HG03045 (cell line): ENCODE data around the gene PAGE1.
"Not testable (repeated sequence)": the region's sequence is repeated elsewhere in the genome, so short reads cannot be mapped to it uniquely, and the experiment has no call there.

Experiments
- ATAC-seq: cut with Tn5 transposase; IDR thresholded peaks from one replicate; pipeline ENCODE4 v1.9.1; 2021; ENCODE audit warnings: mild to moderate bottlenecking, moderate library complexity; ENCODE audit not compliant: unreplicated experiment

PAGE1 gene, protein sequence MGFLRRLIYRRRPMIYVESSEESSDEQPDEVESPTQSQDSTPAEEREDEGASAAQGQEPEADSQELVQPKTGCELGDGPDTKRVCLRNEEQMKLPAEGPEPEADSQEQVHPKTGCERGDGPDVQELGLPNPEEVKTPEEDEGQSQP

DNA sequence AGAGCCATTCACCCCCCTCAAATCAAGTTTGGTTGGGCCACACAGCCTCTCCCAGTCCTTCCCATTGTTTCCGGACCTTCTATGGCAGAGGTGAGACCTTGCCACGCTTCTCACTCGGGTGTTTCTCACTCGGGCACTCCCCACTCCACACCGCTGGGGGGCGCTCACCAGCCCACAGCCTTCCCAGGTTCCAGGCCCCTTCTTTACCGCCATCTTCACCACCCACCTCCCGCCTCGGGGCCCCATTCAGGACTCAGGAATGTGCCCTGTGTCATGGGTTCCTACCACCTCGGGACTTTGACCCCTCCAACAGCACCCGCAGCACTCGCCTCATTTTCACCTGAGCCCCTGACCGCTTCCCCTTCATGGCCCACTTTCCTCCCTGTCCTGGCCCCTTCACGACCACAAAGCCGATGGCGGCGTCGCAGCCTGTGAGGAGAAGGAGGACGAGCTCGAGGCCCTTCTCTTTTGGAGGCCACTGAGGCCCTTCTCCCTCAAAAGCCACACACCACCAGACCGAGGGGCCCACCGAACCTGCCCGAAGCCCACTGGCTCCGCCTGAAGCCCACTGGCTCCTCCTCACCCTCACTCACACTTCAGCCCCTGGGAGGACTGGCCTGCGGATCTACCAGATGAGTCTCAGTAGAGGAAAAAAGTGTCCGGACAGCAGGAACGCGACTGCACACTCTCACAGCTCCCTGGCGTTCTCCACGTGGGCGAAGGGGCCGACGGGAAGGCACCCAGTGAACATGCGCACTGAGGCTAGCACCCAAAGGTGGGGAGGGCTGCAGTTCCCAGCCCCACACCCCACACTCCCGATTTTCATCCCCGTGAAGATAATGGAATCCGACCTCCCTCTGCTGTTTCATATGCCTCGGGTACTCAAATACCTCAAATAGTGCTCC, at the start of gene PAGE1:
PAGE1 (minus strand) TSS at position 709 of the 905 bp plus-strand sequence. CDS start 1,214 bp downstream, outside the sequence.
- no peak for ATAC-seq

DNA sequence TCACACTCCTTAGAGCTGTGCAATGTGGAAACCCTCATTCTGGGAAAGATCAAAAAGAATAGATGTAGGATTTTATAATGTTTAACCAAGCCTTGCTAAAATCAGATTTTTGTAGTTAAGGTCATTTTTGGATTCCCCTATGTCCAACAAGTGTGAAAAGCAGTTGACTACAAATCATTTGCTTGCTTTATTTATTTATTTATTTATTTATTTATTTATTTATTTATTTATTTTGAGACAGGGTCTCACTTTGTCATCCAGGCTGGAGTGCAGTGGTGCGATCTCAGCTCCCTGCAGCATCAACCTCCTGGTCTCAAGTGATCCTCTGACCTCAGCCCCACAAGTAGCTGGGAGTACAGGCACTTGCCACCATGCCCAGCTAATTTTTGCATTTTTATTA, 45.7 kb upstream of the PAGE1 start:
- ATAC-seq = not testable (repeated sequence)

DNA sequence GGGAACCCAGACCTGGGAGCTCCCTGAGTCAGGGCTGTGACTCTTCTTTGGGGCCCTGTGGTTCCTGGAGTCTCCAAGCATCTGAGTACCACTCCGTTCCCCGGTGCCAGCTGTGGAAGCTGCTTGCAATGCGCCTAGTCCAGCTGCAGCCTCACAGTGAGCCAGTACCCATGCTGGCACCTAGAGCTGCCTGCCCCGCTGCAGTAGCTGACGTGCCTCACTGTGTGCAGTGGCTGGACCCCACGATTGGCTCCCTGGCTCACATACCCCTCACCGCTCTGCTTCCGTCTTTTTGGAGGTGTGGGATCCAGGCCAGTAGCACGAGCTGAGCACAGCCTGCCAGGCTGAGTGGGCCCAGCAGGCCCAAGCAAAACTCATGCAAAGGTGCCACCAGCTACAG, 32.1 kb upstream of the PAGE1 start:
- no peak for ATAC-seq

DNA sequence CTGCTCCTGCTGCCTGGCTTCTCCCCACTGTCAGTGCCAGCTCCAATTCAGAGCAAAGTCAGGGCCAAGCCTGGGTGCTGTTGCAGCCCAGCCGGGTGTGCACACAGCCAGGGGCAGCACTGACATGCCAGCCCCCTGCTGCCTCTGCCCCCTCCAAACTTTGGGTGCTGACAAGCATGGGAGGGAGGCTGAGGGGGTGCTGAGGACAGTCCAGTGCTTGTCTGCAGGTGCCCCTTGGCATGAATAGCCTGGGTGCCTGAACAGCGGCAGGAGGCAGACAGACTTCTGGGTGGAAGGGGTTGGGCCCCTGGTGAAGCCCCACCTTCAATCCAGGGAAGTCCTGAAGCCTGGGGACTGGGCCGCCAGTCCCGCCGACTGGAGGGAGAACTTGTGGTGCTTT, 31.2 kb upstream of the PAGE1 start:
- ATAC-seq = no peak

DNA sequence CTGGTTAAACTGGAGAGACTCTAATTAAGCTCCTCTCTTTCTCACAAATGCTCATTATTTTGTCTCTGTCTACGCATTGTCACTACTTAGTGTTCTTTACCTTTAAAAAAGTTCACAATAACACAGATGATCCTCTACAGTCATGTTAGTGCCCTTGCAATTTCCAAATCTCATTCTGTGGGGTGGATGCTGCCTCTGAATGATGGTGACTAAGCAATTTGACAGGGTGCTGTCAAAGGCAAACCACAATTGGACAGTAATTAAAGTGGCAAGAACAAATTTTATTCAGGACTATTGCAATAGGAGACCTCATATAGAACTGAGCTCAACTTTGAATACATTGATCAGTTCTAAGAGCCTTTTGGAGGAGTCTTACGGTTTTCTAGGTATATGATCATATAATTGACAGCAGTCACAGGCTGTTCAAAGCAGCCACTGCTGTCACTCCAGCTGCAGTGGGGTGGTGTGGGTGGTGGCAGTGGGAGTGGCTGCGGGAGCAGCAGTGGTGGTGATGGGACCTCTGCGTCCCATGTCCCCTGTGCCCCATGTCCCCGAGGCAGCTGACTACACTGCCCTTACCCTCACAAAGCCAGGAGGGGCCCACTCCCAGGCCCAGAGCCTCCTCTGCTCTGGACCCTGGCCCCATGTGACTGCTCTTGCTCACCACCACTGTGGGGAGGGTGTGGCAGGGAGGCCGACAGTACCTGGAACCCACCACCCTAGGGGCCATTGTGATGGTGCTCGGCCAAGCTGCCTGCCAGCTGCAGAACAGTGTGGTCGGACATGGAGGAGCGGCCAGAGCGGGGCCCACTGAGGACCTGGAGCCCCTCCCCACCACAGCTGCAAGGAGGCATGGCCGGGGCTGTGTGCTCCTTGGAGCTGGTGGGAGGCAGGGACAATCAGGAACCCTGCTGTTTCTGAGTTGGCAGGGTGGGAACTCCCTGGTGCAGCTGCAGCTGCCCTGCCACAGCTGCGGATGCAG, 30.4 kb upstream of the PAGE1 start:
- ATAC-seq = no peak

DNA sequence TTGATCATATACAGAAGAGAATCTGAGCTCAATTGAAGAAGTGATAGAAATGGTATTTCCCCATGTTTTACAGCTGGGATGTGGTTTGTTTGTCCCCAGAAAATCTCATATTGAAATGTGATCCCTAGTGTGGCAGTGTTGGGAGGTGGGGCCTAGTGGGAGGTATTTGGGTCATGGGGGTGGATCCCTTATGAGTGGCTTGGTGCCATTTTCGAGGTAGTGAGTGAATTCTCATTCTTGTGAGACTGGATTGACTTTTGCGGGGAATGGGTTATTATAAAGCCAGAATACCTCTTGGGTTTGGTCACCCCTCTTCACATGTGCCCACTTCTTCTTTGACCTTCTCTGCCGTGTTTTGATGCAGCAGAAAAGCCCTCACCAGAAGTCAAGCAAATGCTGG, 29.6 kb upstream of the PAGE1 start:
- no peak for ATAC-seq

DNA sequence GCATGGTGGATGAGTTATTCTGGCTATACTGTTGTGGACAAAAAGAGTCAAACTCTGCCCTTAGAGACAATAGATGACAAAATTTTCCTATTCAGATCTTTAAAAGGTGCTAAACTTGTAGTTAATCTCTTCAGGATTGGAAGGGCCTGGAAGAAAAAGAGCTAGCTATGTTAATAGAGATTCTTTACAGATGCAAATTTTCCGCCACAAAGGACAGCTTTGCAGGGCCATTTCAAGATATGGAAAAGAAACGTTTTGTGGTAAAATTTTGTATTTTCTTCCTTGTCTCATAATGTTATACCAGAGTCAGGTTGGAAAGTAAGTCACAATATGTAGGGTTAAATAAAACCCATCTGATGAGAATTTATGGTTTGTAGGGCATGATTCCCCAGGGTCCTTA, 24.3 kb upstream of the PAGE1 start:
- not testable (repeated sequence) for ATAC-seq

DNA sequence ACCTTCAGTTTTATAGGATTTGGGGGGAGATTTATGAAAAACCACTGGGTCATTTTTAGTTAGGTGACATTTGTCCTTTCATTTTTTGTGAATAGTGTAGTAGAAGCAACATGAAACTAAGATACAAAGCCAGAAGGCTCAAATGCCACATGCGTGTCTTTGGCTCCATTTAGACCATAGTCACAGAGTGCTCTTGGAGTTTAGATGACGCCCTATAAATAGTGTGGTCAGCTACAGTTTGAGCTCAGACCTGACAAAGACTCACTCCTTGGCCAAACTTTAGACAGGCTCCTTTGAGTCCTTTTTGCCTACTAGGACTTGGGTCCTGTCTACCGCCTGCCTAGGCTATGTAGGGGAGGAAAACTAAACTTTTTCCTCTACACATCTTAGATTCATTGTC, 16.8 kb upstream of the PAGE1 start:
- no peak for ATAC-seq

DNA sequence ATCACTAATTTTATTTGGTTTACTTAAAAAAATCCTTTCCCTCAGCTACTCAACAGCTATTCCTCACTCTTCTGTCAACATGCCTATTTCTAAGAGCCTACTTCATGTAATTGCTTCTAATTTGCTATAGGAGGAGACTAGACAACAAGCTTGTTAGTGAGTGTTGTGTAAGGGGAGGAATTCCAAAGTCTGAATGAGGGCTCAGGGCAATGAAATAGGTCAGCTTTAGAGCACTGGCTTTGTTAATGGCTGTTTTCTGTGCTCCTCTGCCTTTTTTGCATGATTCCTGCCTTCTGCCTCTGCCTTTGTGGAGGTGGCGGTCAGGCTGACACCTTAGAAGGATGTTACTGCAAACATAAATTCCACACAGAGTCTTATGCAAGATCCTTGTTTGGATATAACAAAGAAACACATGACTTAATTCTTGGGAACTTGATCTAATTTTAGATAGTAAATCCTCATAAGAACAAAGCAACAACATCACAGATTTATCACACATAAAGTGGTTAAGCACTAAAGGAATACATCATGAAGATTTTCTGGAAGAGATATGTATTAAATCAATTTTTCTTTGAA, 15.0 kb upstream of the PAGE1 start:
- ATAC-seq = no peak

DNA sequence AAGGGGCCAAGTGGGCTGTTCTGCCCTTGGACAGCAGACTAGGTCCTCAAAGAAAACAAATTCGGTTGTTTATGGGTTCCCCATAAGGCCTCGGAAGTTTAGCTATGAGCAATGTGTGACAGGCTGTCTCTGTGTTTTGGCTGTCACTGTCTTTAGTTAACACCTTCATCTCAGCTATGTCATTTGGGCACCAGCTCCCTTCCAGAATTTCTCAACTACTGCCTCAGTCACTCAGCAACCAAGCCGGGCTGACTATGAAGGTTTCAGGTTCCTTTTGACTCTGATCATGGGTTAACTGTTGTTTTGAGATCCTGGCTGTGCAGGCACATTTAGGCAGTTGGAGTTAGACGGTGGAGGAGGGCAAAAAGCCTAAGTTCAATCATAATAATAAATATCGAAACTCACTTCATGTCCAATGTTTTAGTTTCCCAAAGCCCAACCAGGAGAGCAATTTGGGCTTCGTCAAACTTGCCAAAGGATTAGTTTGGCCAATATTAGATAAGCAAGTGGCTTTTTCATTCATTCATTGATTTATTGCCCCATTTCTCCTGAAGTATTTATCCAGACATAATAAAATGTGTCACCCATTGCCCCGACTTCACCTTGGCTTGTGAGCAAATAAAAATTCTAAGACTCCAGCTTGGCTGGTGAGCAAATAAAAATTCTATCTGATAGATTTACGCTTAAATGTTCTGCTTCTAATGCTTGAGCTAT, 9.1 kb upstream of the PAGE1 start:
- no peak for ATAC-seq

DNA sequence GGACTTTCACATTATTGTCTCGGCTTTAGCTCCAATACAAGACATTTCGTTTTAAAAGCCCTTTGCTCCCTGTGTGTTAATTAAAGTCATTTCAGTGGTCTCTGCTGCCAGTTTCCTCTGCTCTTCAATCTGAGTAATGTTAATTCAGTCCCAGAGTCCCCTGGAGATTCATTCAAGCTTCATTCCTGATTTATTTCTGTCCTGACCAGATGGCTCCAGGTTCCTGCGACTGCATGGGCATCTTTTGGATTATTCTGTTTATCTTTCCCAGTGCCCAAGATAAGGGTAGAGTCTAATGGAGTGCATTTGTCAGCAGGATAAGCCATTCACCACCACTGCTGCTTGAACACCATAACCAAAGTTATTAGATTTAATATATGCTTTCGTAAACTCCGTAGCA, 6.1 kb upstream of the PAGE1 start:
- ATAC-seq = no peak

DNA sequence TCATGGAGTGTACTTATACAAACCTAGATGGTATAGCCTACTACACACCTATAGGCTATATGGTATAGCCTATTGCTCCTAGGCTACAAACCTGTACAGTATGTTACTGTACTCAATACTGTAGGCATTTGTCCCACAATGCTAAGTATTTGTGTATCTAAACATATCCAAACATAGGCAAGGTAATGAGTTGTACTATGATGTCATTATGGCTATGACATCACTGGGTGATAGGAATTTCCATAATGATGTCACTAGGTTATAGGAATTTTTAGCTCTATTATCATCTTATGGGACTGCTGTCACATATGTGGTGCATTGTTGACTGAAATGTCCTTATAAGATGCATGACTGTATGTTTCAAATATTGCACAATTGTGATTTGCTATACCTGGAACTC, 5.5 kb upstream of the PAGE1 start:
- no peak for ATAC-seq

DNA sequence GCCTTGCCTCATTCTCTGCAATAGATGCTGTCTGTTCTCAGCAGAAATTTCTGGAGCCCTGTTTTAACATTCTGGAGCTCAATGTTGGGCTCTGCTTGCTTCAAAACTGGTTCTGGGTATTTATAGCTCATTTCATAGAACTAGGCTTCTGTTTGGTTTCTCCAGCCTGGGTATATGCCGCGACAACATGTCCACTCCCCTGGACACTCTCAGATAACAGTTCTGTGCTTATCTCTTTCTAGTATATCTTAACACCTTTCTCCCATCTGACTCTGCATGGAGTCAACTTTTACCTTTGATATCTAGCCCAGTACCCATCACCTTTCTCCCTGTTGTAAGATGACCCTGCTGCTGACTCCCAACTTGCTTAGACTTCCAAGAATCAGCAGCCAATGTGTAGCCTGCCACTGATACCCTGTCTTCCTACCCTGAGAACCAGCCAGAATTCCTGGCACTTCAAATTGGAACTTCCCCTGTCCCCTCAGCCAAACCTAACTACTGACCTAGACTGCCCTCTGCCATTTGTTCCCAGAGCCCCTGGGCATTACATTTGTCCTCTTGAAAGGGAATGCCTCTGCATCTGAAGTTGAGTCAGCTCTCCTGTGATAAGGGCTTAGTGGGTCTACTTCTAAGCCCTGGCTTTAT, 20.6 kb downstream of the PAGE1 start:
- no peak for ATAC-seq

DNA sequence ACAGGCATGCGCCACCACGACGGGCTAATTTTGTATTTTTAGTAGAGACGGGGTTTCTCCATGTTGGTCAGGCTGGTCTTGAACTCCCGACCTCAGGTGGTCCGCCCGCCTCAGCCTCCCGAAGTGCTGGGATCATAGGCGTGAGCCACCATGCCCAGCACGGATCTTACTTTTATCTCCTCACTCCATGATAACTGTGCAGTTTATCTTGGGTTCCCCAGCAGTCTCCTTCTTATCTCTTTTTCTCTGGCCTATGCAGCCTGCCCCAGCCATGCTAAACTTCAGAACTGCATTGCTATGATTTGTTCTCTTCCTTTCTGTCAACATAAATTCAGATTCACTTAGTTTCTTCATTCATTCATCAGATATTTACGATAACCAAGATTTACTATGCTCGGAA, 22.4 kb downstream of the PAGE1 start:
- ATAC-seq = no peak

DNA sequence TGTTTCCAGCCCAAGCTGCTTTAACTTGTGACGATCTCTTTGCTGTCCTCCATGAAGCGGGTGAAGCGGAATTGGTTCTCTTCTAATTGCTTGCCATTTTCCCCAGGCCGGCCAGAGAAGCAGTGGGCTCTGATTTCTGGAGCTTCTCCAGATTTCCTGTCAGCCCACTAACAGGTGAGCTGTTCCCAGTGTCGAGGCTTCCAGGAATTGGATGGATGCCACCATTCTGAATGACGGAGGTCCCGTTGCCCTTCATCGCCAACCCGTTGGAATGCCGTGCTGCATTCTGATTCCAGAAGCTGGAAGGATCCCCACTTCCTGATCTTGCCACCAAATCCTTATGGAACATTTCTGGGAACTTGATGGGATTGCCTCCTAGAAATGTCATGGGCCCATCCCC, 31.0 kb downstream of the PAGE1 start:
- ATAC-seq = no peak

DNA sequence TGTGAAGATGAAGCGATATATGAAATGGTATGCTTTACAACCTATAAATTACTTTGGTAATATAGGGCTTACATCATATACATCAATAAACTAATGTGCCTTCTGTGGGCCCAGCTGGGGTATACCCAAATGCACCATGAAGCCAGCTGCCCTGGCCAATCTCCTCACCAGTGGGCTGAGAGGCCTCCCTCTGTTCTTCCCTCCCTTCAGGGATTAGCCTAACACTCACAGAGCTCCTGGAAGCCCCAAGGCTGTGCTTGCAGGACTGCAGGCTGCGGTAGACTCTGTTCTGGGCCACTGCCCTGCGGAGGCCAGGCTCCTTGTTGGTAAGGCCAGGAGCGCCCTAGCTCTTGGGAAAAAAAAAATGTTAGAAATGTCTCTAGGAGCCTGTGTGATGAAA, 33.9 kb downstream of the PAGE1 start:
- ATAC-seq = no peak

DNA sequence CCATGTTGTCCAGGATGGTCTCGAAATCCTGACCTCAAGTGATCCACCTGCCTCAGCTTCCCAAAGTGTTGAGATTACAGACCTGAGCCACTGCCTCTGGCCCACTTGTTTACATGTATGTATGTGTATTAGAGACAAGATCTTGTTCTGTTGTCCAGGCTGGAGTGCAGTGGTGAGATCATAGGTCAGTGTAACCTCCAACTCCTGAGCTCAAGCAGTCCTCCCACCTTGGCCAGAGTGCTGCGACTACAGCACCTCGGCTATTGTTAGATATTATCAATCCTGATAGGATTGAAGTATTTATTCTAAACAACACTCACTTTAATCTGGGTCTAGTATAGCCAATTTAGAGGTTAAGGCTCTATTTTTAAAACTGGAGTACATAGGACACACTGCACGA, 36.0 kb downstream of the PAGE1 start:
- no peak for ATAC-seq

DNA sequence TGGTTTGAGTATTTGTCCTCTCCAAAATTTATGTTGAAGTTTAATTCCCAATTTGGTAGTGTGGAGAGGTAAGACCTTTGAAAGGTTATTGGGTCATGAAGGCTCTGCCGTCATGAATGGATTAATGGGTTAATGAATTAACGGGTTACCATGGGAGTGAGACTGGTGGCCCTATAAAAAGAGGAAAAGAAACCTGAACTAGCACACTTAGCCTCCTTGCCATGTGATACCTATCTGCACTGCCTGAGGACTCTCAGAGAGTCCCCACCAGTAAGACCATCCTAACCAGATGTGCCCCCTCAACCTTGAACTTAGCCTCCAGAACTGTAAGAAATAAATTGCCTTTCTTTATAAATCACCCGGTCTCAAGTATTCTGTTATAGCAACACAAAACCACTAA, 39.3 kb downstream of the PAGE1 start:
- no peak for ATAC-seq

DNA sequence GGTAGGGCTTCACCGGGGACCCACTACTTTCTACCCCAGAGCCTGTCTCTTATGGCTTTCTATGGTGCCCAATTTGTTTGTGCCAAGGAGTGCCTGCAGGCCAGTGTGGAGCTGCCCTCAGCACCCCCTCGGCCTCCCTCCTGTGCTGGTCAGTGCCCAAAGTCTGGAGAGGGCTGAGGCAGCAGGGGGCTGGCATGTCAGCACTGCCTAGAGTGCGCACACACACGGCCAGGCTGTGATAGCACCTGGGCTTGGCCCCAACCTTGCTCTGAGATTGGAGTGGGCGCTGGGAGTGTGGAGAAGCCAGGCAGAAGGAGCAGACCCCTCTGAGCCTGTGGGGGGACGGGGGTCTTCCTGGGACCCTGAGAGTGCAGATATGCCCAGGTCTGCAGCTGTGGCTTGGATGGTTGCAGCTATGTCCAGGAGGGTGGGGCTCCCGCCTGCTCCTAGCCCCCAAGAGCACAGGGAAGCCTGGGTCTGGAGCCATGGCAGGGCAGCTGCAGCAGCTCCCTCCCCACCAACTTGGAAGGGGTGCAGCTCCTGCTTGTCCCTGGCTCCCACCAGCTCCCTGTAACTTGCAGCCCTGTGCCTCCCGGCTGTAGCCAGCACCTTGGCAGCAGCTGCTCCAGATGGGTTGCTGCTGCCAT, 50.7 kb downstream of the PAGE1 start:
- no peak for ATAC-seq
